K562 (cell line): Measurements from ENCODE around the gene LIMS2. TPM values are rescaled to one million over a fixed set of nuclear protein-coding genes. Genes with fewer than 3 reads are reported as not detected.

Source experiments
- ATAC-seq: fragments of 200-7000 bp; cut with Tn5 transposase; 3 replicates; pipeline ENCODE4 v1.9.1; 2020; ENCODE audit warnings: moderate library complexity
- BruUV-seq: library from RNA; stranded (reverse); fragments of 400-500 nt; replicated peaks from 2 replicates; lab custom pipeline; 2021; lab: Mats Ljungman, UMichigan
- CTCF ChIA-PET: fragments of 300-600 bp; formaldehyde crosslinking; extraction: SDS; loops from one replicate; lab custom pipeline; 2021; ENCODE audit warnings: low intra/inter-chr PET ratio; lab: Yijun Ruan, JAX
- POLR2A ChIA-PET: fragments of 300-600, 350-650 bp; sonication (Branson Sonifier 250); formaldehyde crosslinking; extraction: SDS; loops from one replicate; lab custom pipeline; 2021; ENCODE audit warnings: antibody characterized with exemption, inconsistent platforms; lab: Yijun Ruan, JAX
- DNase-seq, 4 experiments: peaks; one replicate each; pipeline versions ENCODE4 v3.0.0 to v3.0.0-alpha.2; 2011 to 2018; ENCODE audit warnings: low spot score in 3 of 4, mixed read lengths in 3 of 4; ENCODE audit errors: extremely low read depth in 1 of 4
- FAIRE-seq: peaks from 2 replicates; lab custom pipeline; 2011; peaks lifted over from hg19 to GRCh38; lab: Jason Lieb, UNC
- H2AFZ ChIP-seq: 2 replicates; pipeline ENCODE4 v1.6.0; 2011; ENCODE audit warnings: low read depth, low read length, control low read depth, inconsistent platforms
- H3K27ac ChIP-seq: fragments of 200-600 bp; 3 replicates; pipeline ENCODE4 v1.8.0; 2011; ENCODE audit warnings: low read depth, mild to moderate bottlenecking, control low read depth, inconsistent platforms, low read length, moderate library complexity, mixed read lengths; ENCODE audit errors: extremely low read depth
- H3K27me3 ChIP-seq, 2 experiments: fragments of 300-600 bp in 1 of 2; 2 replicates in 1 of 2; 3 replicates in 1 of 2; pipeline versions ENCODE4 v1.6.0 to v1.8.0; 2011; ENCODE audit warnings: inconsistent platforms in 2 of 2, low read length in 2 of 2, mild to moderate bottlenecking in 1 of 2, mixed read lengths in 1 of 2, moderate library complexity in 1 of 2; ENCODE audit not compliant: control insufficient read depth in 2 of 2, insufficient read depth in 2 of 2
- H3K36me3 ChIP-seq: fragments of 300-600 bp; 3 replicates; pipeline ENCODE4 v1.8.0; 2011; ENCODE audit warnings: mild to moderate bottlenecking, low read length, inconsistent platforms; ENCODE audit not compliant: control insufficient read depth, insufficient read depth
- H3K4me1 ChIP-seq, 2 experiments: fragments of 200-600 bp in 1 of 2; replicated peaks in 1 of 2; 2 replicates in 1 of 2; 3 replicates in 1 of 2; pipeline versions ENCODE4 v1.5.1 to v1.8.0; 2011; ENCODE audit warnings: inconsistent platforms in 2 of 2, low read length in 2 of 2, mild to moderate bottlenecking in 1 of 2, mixed read lengths in 1 of 2, moderate library complexity in 1 of 2; ENCODE audit not compliant: control insufficient read depth in 2 of 2, insufficient read depth in 2 of 2
- H3K4me2 ChIP-seq: 2 replicates; pipeline ENCODE4 v1.6.1; 2011; ENCODE audit warnings: low read length, control low read depth, inconsistent platforms, mixed read lengths; ENCODE audit not compliant: insufficient read depth
- H3K4me3 ChIP-seq: fragments of 200-600 bp; sonication (generic), shearing (Covaris generic); 2 replicates; pipeline ENCODE4 v1.5.1; 2016; ENCODE audit warnings: control low read depth, inconsistent platforms
- H3K79me2 ChIP-seq: fragments of 200-600 bp; 3 replicates; pipeline ENCODE4 v1.8.0; 2011; ENCODE audit warnings: low read length, inconsistent platforms; ENCODE audit not compliant: control insufficient read depth, insufficient read depth
- H3K9ac ChIP-seq, 2 experiments: 2 replicates each; pipeline versions ENCODE4 v1.6.0 to v1.6.1; 2011; ENCODE audit warnings: low read depth in 2 of 2, low read length in 2 of 2, control low read depth in 1 of 2, inconsistent platforms in 1 of 2, mild to moderate bottlenecking in 1 of 2, mixed read lengths in 1 of 2; ENCODE audit not compliant: insufficient read depth in 1 of 2
- H3K9me1 ChIP-seq: one replicate; pipeline ENCODE4 v1.6.0; 2011; ENCODE audit warnings: inconsistent platforms, mild to moderate bottlenecking, low read length, moderate library complexity; ENCODE audit not compliant: control insufficient read depth, insufficient read depth
- H3K9me3 ChIP-seq: replicated peaks from 2 replicates; pipeline ENCODE4 v1.5.1; 2011; ENCODE audit warnings: low read depth, low read length, inconsistent platforms; ENCODE audit not compliant: control insufficient read depth, insufficient read depth
- H4K20me1 ChIP-seq: replicated peaks from 2 replicates; pipeline ENCODE4 v1.6.1; 2011; ENCODE audit warnings: low read length, inconsistent platforms, mixed read lengths; ENCODE audit not compliant: control insufficient read depth, insufficient read depth
- BRF1 ChIP-seq: IDR thresholded peaks from 3 replicates; pipeline ENCODE4 v1.6.1; 2011; ENCODE audit warnings: borderline replicate concordance, mild to moderate bottlenecking; ENCODE audit not compliant: insufficient read length; ENCODE audit errors: extremely low read depth
- E2F8 ChIP-seq: fragments of 450-650 bp; IDR thresholded peaks from 2 replicates; pipeline ENCODE4 v1.7.1; 2018; ENCODE audit warnings: mild to moderate bottlenecking, low read depth; ENCODE audit not compliant: partially characterized antibody
- HOMEZ ChIP-seq: fragments of 250-450 bp; sonication (Bioruptor Pico); IDR thresholded peaks from 2 replicates; pipeline ENCODE4 v1.4.0; 2020; ENCODE audit warnings: mild to moderate bottlenecking, moderate library complexity
- NFE2 ChIP-seq: IDR thresholded peaks from 2 replicates; pipeline ENCODE4 v1.6.1; 2014; ENCODE audit warnings: antibody characterized with exemption, low read depth
- PKNOX1 ChIP-seq: fragments of 450-650 bp; IDR thresholded peaks from 2 replicates; pipeline ENCODE4 v1.6.1; 2016
- PRMT5 ChIP-seq: sonication (generic); formaldehyde crosslinking; IDR thresholded peaks from 2 replicates; pipeline ENCODE4 v1.5.0; 2020; ENCODE audit warnings: missing genetic modification reagents
- WGBS: fragments of 100-300 bp; shearing (Covaris generic); methylation state at CpG from one replicate; pipeline ENCODE4 v1.1.6; 2016; ENCODE audit warnings: low coverage, mixed read lengths; ENCODE audit not compliant: insufficient coverage; ENCODE audit errors: missing lambda C conversion rate; 5-methylcytosine and 5-hydroxymethylcytosine counted together
- in situ Hi-C: fragments of 300-500 bp; cut with MboI; formaldehyde crosslinking; loops from 4 replicates; pipeline ENCODE4 v1.15.0; 2018; ENCODE audit warnings: inconsistent platforms, mixed read lengths
- intact Hi-C: fragments of 100-400 bp; cut with micrococcal nuclease; formaldehyde crosslinking; loops from 2 replicates; pipeline ENCODE4 v1.14.2; 2022
- polyA plus RNA-seq, 8 experiments: library from polyadenylated mRNA; depleted of rRNA in 4 of 8; stranded (reverse) in 5 of 8; unstranded in 3 of 8; fragments of >200 nt; fragmentation: Nextera tagmentation in 2 of 8; fragmentation: Illumina TruSeq in 1 of 8; extraction: Ambion mirVana in 2 of 8; extraction: Trizol in 1 of 8; gene quantifications; 2 replicates each; pipeline versions ENCODE4 v1.2.1 to v1.2.3, GENCODE V29; 2011 to 2014; ENCODE audit warnings: inconsistent platforms in 1 of 8, missing spikeins in 1 of 8
- total RNA-seq, 7 experiments: library from RNA; depleted of rRNA in 6 of 7; stranded (reverse); fragments of >200 nt in 6 of 7; fragmentation: Illumina TruSeq in 2 of 7; extraction: Trizol in 2 of 7; gene quantifications; 2 replicates each; pipeline versions ENCODE4 v1.2.1 to v1.2.3, GENCODE V29; 2011 to 2021; ENCODE audit warnings: low replicate concordance in 1 of 7

LIMS2 gene
- total and polyA plus RNA-seq, 9 of the 15 experiments (the other 6 are each of a cell fraction or from before 2014, with no cell fraction given), result 0.04 to 0.22 TPM; not detected in 7

- 14% methylated on average over 22 of the region's 27 CpGs for WGBS
- Histone ChIP-seq H3K9me3 (no peaks in the 10 kb centered on the region), H4K20me1 (no peaks in the 10 kb centered on the region), H3K27me3 (peaks cover 0 to 22% of the 10 kb centered on the region in 2 experiments; a peak in 3 of 5 replicates), H3K27ac (no peak overlapping the region)
- BruUV-seq, result no TSS peak
- TF ChIP-seq PRMT5 (CRISPR knock-in tag) (no peak), HOMEZ (CRISPR knock-in tag) (no peak), BRF1 (no peak), E2F8 (no peak), NFE2 (no peak), PKNOX1 (no peak)
- TF ChIP-seq, all 486 proteins: peak for 0
- in situ Hi-C loops (no loop called here), intact Hi-C loops (no loop called here)
- Histone ChIP-seq H3K4me3 (no peak overlapping the region), H2AFZ (no peak overlapping the region), H3K4me1 (peaks cover 0 to 13% of the 10 kb centered on the region in 2 experiments; a peak in 1 of 5 replicates), H3K36me3 (no peaks in the 10 kb centered on the region), H3K9ac (no peak overlapping the region), H3K79me2 (no peaks in the 10 kb centered on the region), H3K9me1 (no peaks in the 10 kb centered on the region), H3K4me2 (no peak overlapping the region)
- ATAC-seq (peak; percentile 18; the same call in 1 of the 3 replicates), FAIRE-seq (no peak), DNase-seq (no peak)
- ChIA-PET CTCF (interaction anchor here (1.3 kb wide), 1 partner anchor 56 kb away, joined by 8 read pairs; no protein-coding TSS in a partner anchor), POLR2A (interaction anchor here (0.7 to 1.0 kb wide), 3 partner anchors 10 to 513 kb away, joined by 3 to 4 read pairs (median 4); partner anchors contain the start of gene SFT2D3)
Measured at GRCh38 chr2:127593228-127594115, 81.9 kb downstream of the LIMS2 start.
